SU-DHL-6 (cell line): ENCODE measurements around the gene SOX6.

ENCODE experiments used
- H2AFZ ChIP-seq: fragments of 200-600 bp; sonication (generic); 2 replicates; pipeline ENCODE4 v1.6.1; 2014; ENCODE audit warnings: low read depth, mild to moderate bottlenecking, moderate library complexity, mixed read lengths, antibody characterized with exemption, low read length; ENCODE audit not compliant: severe bottlenecking
- H3F3A ChIP-seq: fragments of 200-600 bp; shearing (Covaris generic); 2 replicates; pipeline ENCODE4 v1.6.0; 2016; ENCODE audit warnings: antibody characterized with exemption, mild to moderate bottlenecking; ENCODE audit not compliant: insufficient read depth
- H3K27ac ChIP-seq: fragments of 200-600 bp; sonication (generic); 2 replicates; pipeline ENCODE4 v1.5.1; 2016; ENCODE audit warnings: low read depth, mild to moderate bottlenecking, low read length, moderate library complexity, mixed read lengths
- H3K27me3 ChIP-seq: fragments of 200-600 bp; sonication (generic), shearing (Covaris generic); 2 replicates; pipeline ENCODE4 v1.6.0; 2014; ENCODE audit warnings: mild to moderate bottlenecking, low read length
- H3K36me3 ChIP-seq: fragments of 200-600 bp; sonication (generic); 2 replicates; pipeline ENCODE4 v1.6.1; 2014; ENCODE audit warnings: mild to moderate bottlenecking, low read length, mixed read lengths
- H3K4me2 ChIP-seq: fragments of 300-600, 200-600 bp; shearing (Covaris generic), sonication (generic); 2 replicates; pipeline ENCODE4 v1.6.0; 2014; ENCODE audit warnings: low read length, low read depth, mild to moderate bottlenecking; ENCODE audit not compliant: poor library complexity, severe bottlenecking
- H3K4me3 ChIP-seq: fragments of 200-600 bp; sonication (generic); 2 replicates; pipeline ENCODE4 v1.5.1; 2014; ENCODE audit warnings: antibody characterized with exemption, low read length, mild to moderate bottlenecking, mixed read lengths; ENCODE audit not compliant: insufficient read depth, poor library complexity, severe bottlenecking
- H3K79me2 ChIP-seq: fragments of 200-600 bp; sonication (generic); 2 replicates; pipeline ENCODE4 v1.6.1; 2014; ENCODE audit warnings: mild to moderate bottlenecking, low read length, moderate library complexity; ENCODE audit not compliant: insufficient read depth
- H3K9ac ChIP-seq: fragments of 200-600 bp; sonication (generic); 2 replicates; pipeline ENCODE4 v1.7.0; 2014; ENCODE audit warnings: mild to moderate bottlenecking, low read length
- H3K9me2 ChIP-seq: fragments of 200-600 bp; sonication (generic); replicated peaks from 2 replicates; pipeline ENCODE4 v1.6.1; 2014; ENCODE audit warnings: low read length; ENCODE audit not compliant: insufficient read depth
- H3K9me3 ChIP-seq: fragments of 200-600 bp; sonication (generic); 2 replicates; pipeline ENCODE4 v1.6.1; 2014; ENCODE audit warnings: low read length, mixed read lengths; ENCODE audit not compliant: insufficient read depth
- H4K20me1 ChIP-seq: fragments of 200-600 bp; sonication (generic); 2 replicates; pipeline ENCODE4 v1.6.1; 2014; ENCODE audit warnings: low read depth, mild to moderate bottlenecking, antibody characterized with exemption, low read length, moderate library complexity, mixed read lengths
- EZH2phosphoT487 ChIP-seq: fragments of 200-600 bp; sonication (generic), shearing (Covaris generic); conservative IDR thresholded peaks from 2 replicates; pipeline ENCODE4 v1.6.1; 2018; ENCODE audit warnings: mild to moderate bottlenecking, antibody characterized with exemption, low read length, moderate library complexity, mixed read lengths
- TF ChIP-seq, protein P1 (sequence below): fragments of 200-600 bp; sonication (generic); IDR thresholded peaks from one replicate; pipeline ENCODE4 v1.5.1; 2017; ENCODE audit warnings: antibody characterized with exemption, mild to moderate bottlenecking, low read length, moderate library complexity; ENCODE audit not compliant: insufficient read depth, poor library complexity, severe bottlenecking

The SOX6 gene

DNA sequence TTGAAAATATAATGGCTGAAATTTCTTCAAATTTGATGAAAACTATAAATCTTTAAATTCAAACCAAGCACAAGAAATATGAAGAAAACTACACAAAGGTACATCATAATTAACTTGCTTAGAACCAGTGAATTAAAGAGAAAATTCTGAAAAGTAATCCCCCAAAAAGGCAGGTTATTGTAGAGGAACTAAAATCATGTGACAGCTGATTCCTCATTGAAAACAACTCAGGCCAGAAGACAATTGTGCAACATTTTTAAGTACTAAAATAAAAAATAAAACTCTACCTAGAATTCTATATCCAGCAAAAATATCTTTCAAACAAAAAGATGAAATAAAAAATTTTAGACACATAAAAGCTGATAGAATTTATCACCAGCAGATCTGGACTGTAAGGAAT is 90.3 kb downstream of the SOX6 start:
- H3K4me3 ChIP-seq: no peak overlapping the region
- no peak overlapping the region for H3K27ac ChIP-seq
- no peaks in the 10 kb centered on the region for H3K9me2 ChIP-seq
- H3K9ac ChIP-seq: no peak overlapping the region
- TF ChIP-seq, protein P1, sequence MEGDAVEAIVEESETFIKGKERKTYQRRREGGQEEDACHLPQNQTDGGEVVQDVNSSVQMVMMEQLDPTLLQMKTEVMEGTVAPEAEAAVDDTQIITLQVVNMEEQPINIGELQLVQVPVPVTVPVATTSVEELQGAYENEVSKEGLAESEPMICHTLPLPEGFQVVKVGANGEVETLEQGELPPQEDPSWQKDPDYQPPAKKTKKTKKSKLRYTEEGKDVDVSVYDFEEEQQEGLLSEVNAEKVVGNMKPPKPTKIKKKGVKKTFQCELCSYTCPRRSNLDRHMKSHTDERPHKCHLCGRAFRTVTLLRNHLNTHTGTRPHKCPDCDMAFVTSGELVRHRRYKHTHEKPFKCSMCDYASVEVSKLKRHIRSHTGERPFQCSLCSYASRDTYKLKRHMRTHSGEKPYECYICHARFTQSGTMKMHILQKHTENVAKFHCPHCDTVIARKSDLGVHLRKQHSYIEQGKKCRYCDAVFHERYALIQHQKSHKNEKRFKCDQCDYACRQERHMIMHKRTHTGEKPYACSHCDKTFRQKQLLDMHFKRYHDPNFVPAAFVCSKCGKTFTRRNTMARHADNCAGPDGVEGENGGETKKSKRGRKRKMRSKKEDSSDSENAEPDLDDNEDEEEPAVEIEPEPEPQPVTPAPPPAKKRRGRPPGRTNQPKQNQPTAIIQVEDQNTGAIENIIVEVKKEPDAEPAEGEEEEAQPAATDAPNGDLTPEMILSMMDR: no peak
- TF ChIP-seq EZH2phosphoT487: no peak
- H3K9me3 ChIP-seq: no peaks in the 10 kb centered on the region
- no peaks in the 10 kb centered on the region for H3K79me2 ChIP-seq
- H3F3A ChIP-seq: no peaks in the 10 kb centered on the region
- H2AFZ ChIP-seq: no peak overlapping the region
- no peaks in the 10 kb centered on the region for H4K20me1 ChIP-seq
- H3K36me3 ChIP-seq: no peaks in the 10 kb centered on the region
- H3K4me2 ChIP-seq: no peak overlapping the region
- no peaks in the 10 kb centered on the region; the same call in 1 of the 2 replicates for H3K27me3 ChIP-seq

DNA sequence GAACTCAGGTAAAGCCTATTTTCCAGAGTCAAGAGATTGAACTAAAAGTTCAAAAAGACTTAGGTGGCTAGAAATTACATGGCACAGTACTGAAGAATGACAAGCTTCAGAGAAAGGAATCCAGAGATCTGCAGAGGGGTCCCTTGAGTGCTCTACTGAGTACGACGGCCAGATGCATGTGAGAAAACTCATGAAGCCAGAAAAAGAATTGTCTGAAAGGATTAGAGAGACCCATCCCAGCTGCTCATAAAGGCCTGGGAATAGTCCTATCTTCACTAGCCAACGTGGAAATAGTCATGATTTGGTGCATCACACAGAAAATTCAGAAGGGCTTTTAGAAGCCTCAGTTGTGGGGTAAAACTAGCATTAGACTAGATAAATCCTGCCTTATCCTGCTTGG is 91.3 kb downstream of the SOX6 start:
- Histone ChIP-seq H3F3A (no peaks in the 10 kb centered on the region), H3K27ac (no peak overlapping the region), H3K27me3 (no peaks in the 10 kb centered on the region; the same call in 1 of the 2 replicates), H2AFZ (no peak overlapping the region), H3K4me3 (no peak overlapping the region), H3K79me2 (no peaks in the 10 kb centered on the region), H3K36me3 (no peaks in the 10 kb centered on the region), H4K20me1 (no peaks in the 10 kb centered on the region), H3K9me2 (no peaks in the 10 kb centered on the region), H3K9me3 (no peaks in the 10 kb centered on the region), H3K9ac (no peak overlapping the region), H3K4me2 (no peak overlapping the region)
- TF ChIP-seq, protein P1: no peak
- no peak for TF ChIP-seq EZH2phosphoT487

GRCh38 chr11:16262645-16262955 is 93.7 kb downstream of the SOX6 start:
- Histone ChIP-seq H3K27me3 (no peaks in the 10 kb centered on the region; the same call in 1 of the 2 replicates), H2AFZ (no peak overlapping the region), H3K9me3 (no peaks in the 10 kb centered on the region), H3K79me2 (no peaks in the 10 kb centered on the region), H3K9ac (no peak overlapping the region), H3K4me2 (no peak overlapping the region), H3F3A (no peaks in the 10 kb centered on the region), H3K36me3 (no peaks in the 10 kb centered on the region), H4K20me1 (no peaks in the 10 kb centered on the region), H3K27ac (no peak overlapping the region), H3K9me2 (no peaks in the 10 kb centered on the region), H3K4me3 (no peak overlapping the region)
- TF ChIP-seq, protein P1: no peak
- no peak for TF ChIP-seq EZH2phosphoT487
